Thyroid gland (tissue), 4 donors: Measurements from ENCODE around the gene GREB1L. TPM values are rescaled to one million over a fixed set of nuclear protein-coding genes. Genes with fewer than 3 reads are reported as not detected.
A peak's percentile ranks its signal among the peaks of the same experiment; 100 is the strongest.
"Not testable (repeated sequence)": the region's sequence is repeated elsewhere in the genome, so short reads cannot be mapped to it uniquely, and the experiment has no call there.

Experiments
- DNase-seq, 2 donors: peaks; one replicate each; pipeline ENCODE4 v3.0.0-alpha.2; 2019
- H3K27ac ChIP-seq, 3 donors: fragments of 200-600 bp; sonication (generic); 1 replicate in 2 of 3; 2 replicates in 1 of 3; pipeline ENCODE4 v1.5.1; 2016 to 2019; ENCODE audit warnings: mild to moderate bottlenecking in 1 of 3, moderate library complexity in 1 of 3
- H3K27me3 ChIP-seq: fragments of 200-600 bp; sonication (generic); one replicate; pipeline ENCODE4 v1.5.1; 2019
- H3K36me3 ChIP-seq, 2 donors: fragments of 200-600 bp; sonication (generic); one replicate each; pipeline ENCODE4 v1.5.1; 2016 to 2019
- H3K4me1 ChIP-seq, 2 donors: fragments of 200-600 bp; sonication (generic); one replicate each; pipeline ENCODE4 v1.5.1; 2017 to 2019
- H3K4me3 ChIP-seq, 3 donors: fragments of 200-600 bp; sonication (generic); replicated peaks in 1 of 3; 1 replicate in 2 of 3; 2 replicates in 1 of 3; pipeline ENCODE4 v1.5.1; 2016; ENCODE audit warnings: mild to moderate bottlenecking in 1 of 3
- H3K9me3 ChIP-seq: fragments of 200-600 bp; sonication (generic); one replicate; pipeline ENCODE4 v1.5.1; 2017
- POLR2A ChIP-seq, 2 donors: fragments of 450-650 bp; IDR thresholded peaks; one replicate each; pipeline ENCODE4 v1.6.1; 2017; ENCODE audit warnings: antibody characterized with exemption in 2 of 2, mild to moderate bottlenecking in 2 of 2, moderate library complexity in 1 of 2
- WGBS, 2 donors: methylation state at CpG; one replicate each; pipeline ENCODE4 v1.1.5; 2017; 5-methylcytosine and 5-hydroxymethylcytosine counted together
- intact Hi-C: fragments of 100-400 bp; cut with DNase I; formaldehyde crosslinking; loops from one replicate; pipeline ENCODE4 v1.15.1; 2023
- total RNA-seq, 4 donors: library from RNA; depleted of rRNA; stranded (reverse); fragments of >200 nt; gene quantifications; one replicate each; pipeline ENCODE4 v1.2.3, GENCODE V29; 2016
- TF ChIP-seq, protein P1 (sequence below), 6 experiments: fragments of 200-600 bp in 3 of 6; fragments of 450-650 bp in 3 of 6; sonication (generic) in 3 of 6; IDR thresholded peaks; one replicate each; pipeline ENCODE4 v1.5.1; 2016 to 2019; ENCODE audit warnings: antibody characterized with exemption in 6 of 6, mild to moderate bottlenecking in 2 of 6, inconsistent platforms in 1 of 6, moderate library complexity in 1 of 6

GREB1L gene
- total RNA-seq, 4 donors from 2014 or later: 25.0 to 43.5 (median 31.8) TPM

GRCh38 chr18:21313576-21313975, 71.5 kb downstream of the GREB1L start:
- no peak for TF ChIP-seq POLR2A (IDR thresholded peaks at IDR 0.05)
- TF ChIP-seq, protein P1, sequence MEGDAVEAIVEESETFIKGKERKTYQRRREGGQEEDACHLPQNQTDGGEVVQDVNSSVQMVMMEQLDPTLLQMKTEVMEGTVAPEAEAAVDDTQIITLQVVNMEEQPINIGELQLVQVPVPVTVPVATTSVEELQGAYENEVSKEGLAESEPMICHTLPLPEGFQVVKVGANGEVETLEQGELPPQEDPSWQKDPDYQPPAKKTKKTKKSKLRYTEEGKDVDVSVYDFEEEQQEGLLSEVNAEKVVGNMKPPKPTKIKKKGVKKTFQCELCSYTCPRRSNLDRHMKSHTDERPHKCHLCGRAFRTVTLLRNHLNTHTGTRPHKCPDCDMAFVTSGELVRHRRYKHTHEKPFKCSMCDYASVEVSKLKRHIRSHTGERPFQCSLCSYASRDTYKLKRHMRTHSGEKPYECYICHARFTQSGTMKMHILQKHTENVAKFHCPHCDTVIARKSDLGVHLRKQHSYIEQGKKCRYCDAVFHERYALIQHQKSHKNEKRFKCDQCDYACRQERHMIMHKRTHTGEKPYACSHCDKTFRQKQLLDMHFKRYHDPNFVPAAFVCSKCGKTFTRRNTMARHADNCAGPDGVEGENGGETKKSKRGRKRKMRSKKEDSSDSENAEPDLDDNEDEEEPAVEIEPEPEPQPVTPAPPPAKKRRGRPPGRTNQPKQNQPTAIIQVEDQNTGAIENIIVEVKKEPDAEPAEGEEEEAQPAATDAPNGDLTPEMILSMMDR (IDR thresholded peaks at IDR 0.05): no peak
- intact Hi-C loops: no loop called here
- Histone ChIP-seq H3K27ac (no peak overlapping the region), H3K36me3 (no peaks in the 10 kb centered on the region), H3K27me3 (no peaks in the 10 kb centered on the region), H3K4me1 (peaks cover 8 to 12% of the 10 kb centered on the region in 2 donors), H3K9me3 (no peaks in the 10 kb centered on the region), H3K4me3 (no peak overlapping the region)
- no peak for DNase-seq
- WGBS, 2 donors: 86 to 96% methylated on average over 1 of the region's 1 CpG

DNA sequence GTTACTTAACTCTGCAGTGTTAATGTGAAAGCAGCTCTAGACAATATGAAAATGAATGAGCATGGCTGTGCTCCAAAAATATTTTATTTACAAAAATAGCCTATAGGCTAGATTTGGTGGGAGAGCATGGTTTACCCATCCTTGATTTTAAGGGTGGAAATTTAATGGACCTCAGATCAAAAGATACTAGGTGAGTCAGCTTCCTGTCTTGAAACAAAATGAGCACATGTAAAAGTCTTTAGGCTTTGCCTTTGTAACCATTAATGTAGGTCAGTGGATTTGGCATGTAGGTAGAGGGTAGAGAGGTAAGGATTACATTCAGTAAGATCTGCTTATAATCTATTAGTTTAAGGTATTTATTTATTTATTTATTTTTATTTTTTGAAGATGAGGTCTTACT, 72.7 kb downstream of the GREB1L start:
- no peaks in the 10 kb centered on the region for H3K9me3 ChIP-seq
- no peak overlapping the region for H3K27ac ChIP-seq
- no peaks in the 10 kb centered on the region for H3K27me3 ChIP-seq
- TF ChIP-seq, protein P1 (IDR thresholded peaks at IDR 0.05): no peak
- TF ChIP-seq POLR2A (IDR thresholded peaks at IDR 0.05): no peak
- intact Hi-C loops: no loop called here
- H3K36me3 ChIP-seq: no peaks in the 10 kb centered on the region
- H3K4me1 ChIP-seq: peaks cover 8 to 12% of the 10 kb centered on the region in 2 donors
- no peak overlapping the region for H3K4me3 ChIP-seq
- DNase-seq: no peak

DNA sequence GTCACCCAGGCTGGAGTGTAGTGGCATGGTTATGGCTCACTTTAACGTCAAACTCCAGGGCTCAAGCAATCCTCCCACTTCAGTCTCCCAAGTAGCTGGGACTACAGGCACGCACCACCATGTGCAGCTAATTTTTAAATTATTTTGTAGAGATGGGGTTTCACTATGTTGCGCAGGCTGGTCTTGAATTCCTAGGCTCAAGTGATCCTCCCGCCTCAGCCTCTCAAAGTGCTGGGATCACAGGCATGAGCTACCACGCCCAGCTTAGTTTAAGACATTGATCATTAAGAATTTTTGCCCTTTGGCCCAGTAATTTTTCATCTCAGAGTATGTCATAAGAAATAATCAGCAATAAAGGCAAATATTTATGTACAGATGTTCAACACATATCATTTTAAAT, 73.1 kb downstream of the GREB1L start:
- DNase-seq, H3K36me3 ChIP-seq, H3K4me3 ChIP-seq, intact Hi-C loops, H3K9me3 ChIP-seq, H3K27me3 ChIP-seq, H3K27ac ChIP-seq: not testable (repeated sequence)
- WGBS, 2 donors: 92 to 96% methylated on average over 5 of the region's 5 CpGs
- H3K4me1 ChIP-seq: peaks cover 8 to 12% of the 10 kb centered on the region in 2 donors

- H3K4me1 ChIP-seq: peaks cover 8 to 12% of the 10 kb centered on the region in 2 donors
- no peak overlapping the region for H3K4me3 ChIP-seq
- peak overlapping the region in 1 of 3 donors; percentile 26 for H3K27ac ChIP-seq
- no peaks in the 10 kb centered on the region for H3K9me3 ChIP-seq
- H3K36me3 ChIP-seq: no peaks in the 10 kb centered on the region
- no peaks in the 10 kb centered on the region for H3K27me3 ChIP-seq
- 51 to 71% methylated on average over 9 of the region's 9 CpGs for WGBS, 2 donors
- TF ChIP-seq, protein P1 (IDR thresholded peaks at IDR 0.05): no peak
- no peak for TF ChIP-seq POLR2A (IDR thresholded peaks at IDR 0.05)
- intact Hi-C loops: no loop called here
- no peak for DNase-seq
Observed at GRCh38 chr18:21315741-21316197, 73.7 kb downstream of the GREB1L start.

GRCh38 chr18:21316296-21316695, 74.3 kb downstream of the GREB1L start:
- Histone ChIP-seq H3K27me3 (no peaks in the 10 kb centered on the region), H3K36me3 (no peaks in the 10 kb centered on the region), H3K4me1 (peaks cover 8 to 12% of the 10 kb centered on the region in 2 donors), H3K27ac (peak overlapping the region in 2 of 3 donors; percentile 20 to 26), H3K9me3 (no peaks in the 10 kb centered on the region), H3K4me3 (no peak overlapping the region)
- no peak for DNase-seq
- intact Hi-C loops: no loop called here
- whole genome bisulfite sequencing, 2 donors: 58 to 66% methylated on average over 1 of the region's 1 CpG
- TF ChIP-seq, protein P1 (IDR thresholded peaks at IDR 0.05): no peak
- TF ChIP-seq POLR2A (IDR thresholded peaks at IDR 0.05): no peak

DNA sequence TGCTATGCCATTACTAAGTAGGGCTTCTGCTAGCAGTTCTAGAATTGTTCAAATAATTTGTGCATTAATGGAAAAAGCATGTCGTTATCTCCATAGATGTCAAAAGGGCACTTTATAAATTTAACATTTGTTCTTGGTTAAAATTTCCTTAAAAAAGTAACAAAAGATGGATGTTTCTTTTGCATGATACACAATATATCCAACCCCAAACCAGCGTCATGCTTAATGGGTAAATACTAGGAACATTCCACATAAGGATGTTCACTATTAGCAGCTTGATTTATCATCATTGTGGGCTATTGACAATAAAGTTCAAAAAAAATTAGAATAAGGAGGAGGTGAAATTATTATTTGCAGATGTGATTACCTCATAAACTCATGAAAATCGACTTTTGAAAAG, 79.7 kb downstream of the GREB1L start:
- H3K4me3 ChIP-seq: no peak overlapping the region
- intact Hi-C loops: no loop called here
- TF ChIP-seq, protein P1 (IDR thresholded peaks at IDR 0.05): no peak
- TF ChIP-seq POLR2A (IDR thresholded peaks at IDR 0.05): no peak
- no peaks in the 10 kb centered on the region for H3K9me3 ChIP-seq
- no peak overlapping the region for H3K27ac ChIP-seq
- H3K4me1 ChIP-seq: peaks cover 1 to 3% of the 10 kb centered on the region in 2 donors
- H3K36me3 ChIP-seq: no peaks in the 10 kb centered on the region
- no peaks in the 10 kb centered on the region for H3K27me3 ChIP-seq
- no peak for DNase-seq
- 85 to 87% methylated on average over 3 of the region's 3 CpGs for WGBS, 2 donors
